Activated naive CD8-positive, alpha-beta T cell (primary cell): ENCODE measurements around the gene PHLDA2.

Source experiments
- H3K27ac Mint-ChIP-seq: one replicate; pipeline ENCODE4 v1.8.0; 2021; ENCODE audit warnings: mixed read lengths
- H3K27me3 Mint-ChIP-seq: one replicate; pipeline ENCODE4 v1.8.0; 2021; ENCODE audit warnings: mixed read lengths
- H3K36me3 Mint-ChIP-seq: one replicate; pipeline ENCODE4 v1.8.0; 2021; ENCODE audit warnings: mixed read lengths
- H3K4me1 Mint-ChIP-seq: one replicate; pipeline ENCODE4 v1.8.0; 2021; ENCODE audit warnings: low read depth, mixed read lengths
- H3K4me3 Mint-ChIP-seq: one replicate; pipeline ENCODE4 v1.8.0; 2021; ENCODE audit warnings: mild to moderate bottlenecking, mixed read lengths
- H3K9me3 Mint-ChIP-seq: one replicate; pipeline ENCODE4 v1.8.0; 2021; ENCODE audit warnings: low read depth, mixed read lengths

Gene PHLDA2

GRCh38 chr11:2890466-2891294, 38.5 kb downstream of the PHLDA2 start:
- no peaks in the 10 kb centered on the region for H3K9me3 Mint-ChIP-seq
- no peak overlapping the region for H3K27ac Mint-ChIP-seq
- no peaks in the 10 kb centered on the region for H3K36me3 Mint-ChIP-seq
- peaks cover 25% of the 10 kb centered on the region for H3K4me1 Mint-ChIP-seq
- no peak overlapping the region for H3K4me3 Mint-ChIP-seq
- H3K27me3 Mint-ChIP-seq: no peaks in the 10 kb centered on the region

DNA sequence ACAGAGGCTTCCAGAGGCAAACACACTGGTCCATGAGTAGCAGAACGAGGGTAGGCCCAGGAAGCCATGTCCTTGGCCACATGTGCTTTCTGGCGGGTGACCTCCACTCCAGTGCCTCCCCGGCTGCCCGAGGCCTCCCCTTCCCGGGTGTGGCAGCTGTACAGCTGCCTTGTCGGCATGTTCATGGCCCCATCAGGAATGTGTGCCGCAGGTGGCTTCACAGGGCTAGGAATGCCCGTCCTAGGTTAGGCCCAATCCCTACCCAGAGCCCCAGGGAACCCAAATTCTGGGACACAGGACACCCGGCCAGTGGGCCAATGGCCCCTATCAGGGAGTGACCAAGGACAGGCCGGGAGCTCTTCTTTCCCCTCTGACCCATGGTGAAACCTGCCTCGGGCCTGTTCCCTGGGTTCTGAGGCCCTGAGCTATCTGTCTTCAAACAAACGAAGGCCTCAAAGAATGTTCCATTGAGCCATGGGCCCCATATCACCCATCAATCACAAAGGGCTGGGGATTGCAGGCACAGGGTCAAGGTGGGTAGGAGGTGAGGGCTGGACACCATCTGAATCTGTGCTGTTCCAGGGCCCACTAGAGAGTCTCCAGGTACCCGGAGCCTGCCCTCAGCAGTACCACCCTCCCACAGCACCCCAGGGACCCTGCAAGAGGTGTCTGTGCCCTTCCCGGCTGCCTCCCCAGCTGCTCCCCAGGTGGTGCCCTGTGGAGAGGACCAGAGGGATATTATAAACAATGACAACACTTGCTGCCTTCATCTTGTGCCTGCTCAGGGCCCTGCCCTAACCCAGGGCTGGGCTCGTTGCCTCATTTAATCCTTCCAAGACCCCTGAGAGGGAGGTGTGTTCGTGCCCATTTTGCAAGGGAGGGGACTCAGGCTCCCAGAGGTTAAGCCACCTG, 39.6 kb downstream of the PHLDA2 start:
- peaks cover 26% of the 10 kb centered on the region for H3K4me1 Mint-ChIP-seq
- no peak overlapping the region for H3K27ac Mint-ChIP-seq

DNA sequence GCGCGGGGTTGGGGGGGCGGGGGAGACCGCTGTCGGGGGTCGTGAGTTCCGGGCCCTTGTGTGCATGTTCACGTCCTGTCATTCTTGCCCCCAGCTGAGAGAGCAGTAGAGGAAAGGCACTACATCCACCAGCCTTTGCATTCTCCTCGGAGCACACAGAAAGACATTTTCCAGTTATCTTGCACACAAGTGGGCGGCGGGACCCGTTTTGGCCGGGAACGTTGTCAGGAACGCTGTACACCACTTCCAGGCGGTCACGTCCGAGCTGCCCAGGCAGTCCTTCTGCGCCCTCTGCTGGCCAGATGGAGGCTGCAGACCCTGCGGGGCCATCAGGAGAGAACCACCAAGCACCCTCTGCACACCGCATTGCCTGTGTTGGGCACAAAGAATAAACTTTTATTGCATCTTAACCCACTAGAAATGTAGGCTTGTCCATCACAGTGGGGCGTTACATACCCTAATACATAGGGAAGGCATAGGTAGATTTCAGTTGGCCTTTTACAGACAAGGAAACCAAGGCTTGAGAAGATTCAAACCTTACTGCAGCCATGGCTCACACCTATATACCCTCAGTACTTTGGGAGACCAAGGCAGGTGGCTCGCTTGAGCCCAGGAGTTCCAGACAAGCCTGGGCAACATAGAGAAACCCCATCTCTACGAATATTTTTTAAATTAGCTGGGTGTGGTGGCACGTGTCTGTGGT, 40.8 kb downstream of the PHLDA2 start:
- H3K4me3 Mint-ChIP-seq: no peak overlapping the region

More for the DNA sequence above, 39.6 kb downstream of the PHLDA2 start:
- Mint-ChIP-seq H3K4me3 (no peak overlapping the region), H3K36me3 (no peaks in the 10 kb centered on the region), H3K27me3 (no peaks in the 10 kb centered on the region), H3K9me3 (no peaks in the 10 kb centered on the region)

GRCh38 chr11:2887515-2888195, 41.6 kb downstream of the PHLDA2 start:
- H3K27me3 Mint-ChIP-seq: no peaks in the 10 kb centered on the region
- peak overlapping the region; percentile 61 for H3K4me3 Mint-ChIP-seq
- H3K27ac Mint-ChIP-seq: no peak overlapping the region
- peaks cover 25% of the 10 kb centered on the region for H3K4me1 Mint-ChIP-seq
- no peaks in the 10 kb centered on the region for H3K9me3 Mint-ChIP-seq
- H3K36me3 Mint-ChIP-seq: no peaks in the 10 kb centered on the region

More for the DNA sequence above, 40.8 kb downstream of the PHLDA2 start:
- no peak overlapping the region for H3K27ac Mint-ChIP-seq
- H3K9me3 Mint-ChIP-seq: no peaks in the 10 kb centered on the region
- H3K27me3 Mint-ChIP-seq: no peaks in the 10 kb centered on the region
- peaks cover 26% of the 10 kb centered on the region for H3K4me1 Mint-ChIP-seq
- H3K36me3 Mint-ChIP-seq: no peaks in the 10 kb centered on the region

GRCh38 chr11:2886936-2887335, 42.3 kb downstream of the PHLDA2 start:
- H3K36me3 Mint-ChIP-seq: no peaks in the 10 kb centered on the region
- no peak overlapping the region for H3K27ac Mint-ChIP-seq
- H3K4me3 Mint-ChIP-seq: peak overlapping the region; percentile 61
- no peaks in the 10 kb centered on the region for H3K9me3 Mint-ChIP-seq
- peaks cover 23% of the 10 kb centered on the region for H3K4me1 Mint-ChIP-seq
- H3K27me3 Mint-ChIP-seq: no peaks in the 10 kb centered on the region

GRCh38 chr11:2886191-2886894, 42.9 kb downstream of the PHLDA2 start:
- Mint-ChIP-seq H3K27ac (peak overlapping the region; percentile 28), H3K27me3 (no peaks in the 10 kb centered on the region)

DNA sequence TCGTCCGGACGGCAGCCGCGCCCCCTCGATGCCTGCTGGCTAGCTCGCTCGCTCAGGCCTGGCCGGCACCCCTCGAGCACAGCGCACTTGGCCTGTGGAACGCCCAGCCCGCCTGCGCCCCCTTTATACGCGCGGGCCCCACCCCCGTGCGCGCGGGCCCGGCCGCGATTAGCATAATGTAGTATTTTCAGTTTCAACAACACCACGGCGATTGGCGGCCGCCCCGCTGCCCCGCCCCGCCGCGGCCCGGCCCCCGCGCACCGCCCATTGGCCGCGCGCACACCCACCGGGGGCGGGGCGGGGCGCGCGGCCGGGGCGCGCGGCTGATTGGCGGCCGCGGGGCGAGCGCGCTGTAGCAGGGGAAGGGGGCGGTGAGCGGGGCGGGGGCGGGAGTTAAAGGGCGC, 43.5 kb downstream of the PHLDA2 start, which contains the start of gene CDKN1C:
TSS of gene CDKN1C (minus strand) at position 98 of the 404 bp plus-strand sequence. CDS start 319 bp downstream, outside the sequence.
- no peaks in the 10 kb centered on the region for H3K27me3 Mint-ChIP-seq
- H3K4me3 Mint-ChIP-seq: peak within 1 kb of the TSS; percentile 87
- H3K36me3 Mint-ChIP-seq: no peaks in the 10 kb centered on the region
- H3K9me3 Mint-ChIP-seq: no peaks in the 10 kb centered on the region
- H3K4me1 Mint-ChIP-seq: peaks cover 14% of the 10 kb centered on the region
- H3K27ac Mint-ChIP-seq: no peak within 1 kb of the TSS

More at GRCh38 chr11:2886191-2886894, 42.9 kb downstream of the PHLDA2 start:
- no peaks in the 10 kb centered on the region for H3K9me3 Mint-ChIP-seq
- H3K4me3 Mint-ChIP-seq: peak overlapping the region; percentile 40
- H3K4me1 Mint-ChIP-seq: peaks cover 17% of the 10 kb centered on the region
- H3K36me3 Mint-ChIP-seq: no peaks in the 10 kb centered on the region

GRCh38 chr11:2885017-2885677, 44.1 kb downstream of the PHLDA2 start:
- peaks cover 14% of the 10 kb centered on the region for H3K4me1 Mint-ChIP-seq
- peak overlapping the region; percentile 87 for H3K4me3 Mint-ChIP-seq
- no peak overlapping the region for H3K27ac Mint-ChIP-seq
- H3K9me3 Mint-ChIP-seq: no peaks in the 10 kb centered on the region
- H3K36me3 Mint-ChIP-seq: no peaks in the 10 kb centered on the region
- no peaks in the 10 kb centered on the region for H3K27me3 Mint-ChIP-seq

GRCh38 chr11:2883979-2884815, 45.0 kb downstream of the PHLDA2 start:
- Mint-ChIP-seq H3K4me1 (peaks cover 14% of the 10 kb centered on the region), H3K9me3 (no peaks in the 10 kb centered on the region), H3K36me3 (no peaks in the 10 kb centered on the region), H3K27ac (no peak overlapping the region), H3K27me3 (no peaks in the 10 kb centered on the region), H3K4me3 (no peak overlapping the region)

GRCh38 chr11:2883640-2883978, 45.6 kb downstream of the PHLDA2 start:
- Mint-ChIP-seq H3K27ac (no peak overlapping the region), H3K4me3 (peak overlapping the region; percentile 61), H3K4me1 (peaks cover 14% of the 10 kb centered on the region)

DNA sequence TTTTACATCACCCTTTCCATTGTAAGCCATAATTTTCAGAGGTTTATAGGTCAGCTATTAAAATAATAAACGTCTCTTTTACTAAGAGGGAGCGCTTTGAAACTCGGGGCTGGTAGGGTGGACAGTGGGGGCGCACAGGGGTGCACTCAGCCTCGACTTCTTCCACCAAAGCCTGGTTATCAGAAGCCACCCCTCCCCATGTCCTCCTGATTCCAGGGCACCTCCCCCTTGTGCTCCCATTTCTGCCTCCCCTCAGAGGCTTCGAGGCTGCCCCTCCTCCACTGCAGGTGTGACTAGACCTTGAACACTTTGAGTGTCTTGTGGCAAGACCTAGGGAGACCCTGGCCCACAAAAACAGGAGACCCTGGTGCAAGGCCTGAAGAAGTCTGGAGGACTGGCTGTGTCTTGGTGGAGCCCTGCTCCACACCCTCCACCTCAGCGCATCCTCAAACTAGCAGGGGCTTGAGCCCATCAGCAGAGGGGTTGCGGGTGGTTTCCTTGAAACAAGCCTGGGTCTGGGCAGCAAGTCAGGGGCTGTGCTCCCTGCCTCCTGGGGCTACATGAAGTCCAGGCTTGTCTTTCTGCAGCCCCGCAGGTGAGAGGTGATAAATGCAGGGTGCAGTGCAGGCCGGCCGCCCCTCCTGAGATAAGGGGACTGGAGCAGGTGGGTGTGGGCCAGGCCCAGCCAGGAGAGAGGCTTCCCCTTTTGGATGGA, 46.7 kb downstream of the PHLDA2 start:
- Mint-ChIP-seq H3K27ac (no peak overlapping the region), H3K9me3 (no peaks in the 10 kb centered on the region), H3K4me1 (peaks cover 11% of the 10 kb centered on the region), H3K4me3 (peak overlapping the region; percentile 71), H3K36me3 (no peaks in the 10 kb centered on the region), H3K27me3 (no peaks in the 10 kb centered on the region)

More at GRCh38 chr11:2883640-2883978, 45.6 kb downstream of the PHLDA2 start:
- Mint-ChIP-seq H3K9me3 (no peaks in the 10 kb centered on the region), H3K27me3 (no peaks in the 10 kb centered on the region), H3K36me3 (no peaks in the 10 kb centered on the region)

GRCh38 chr11:2881981-2882375, 47.2 kb downstream of the PHLDA2 start:
- Mint-ChIP-seq H3K27ac (no peak overlapping the region), H3K4me1 (peaks cover 7% of the 10 kb centered on the region), H3K4me3 (no peak overlapping the region), H3K27me3 (no peaks in the 10 kb centered on the region), H3K9me3 (no peaks in the 10 kb centered on the region), H3K36me3 (no peaks in the 10 kb centered on the region)
